HepG2 (cell line): Measurements from ENCODE around the gene RRP9. TPM values are rescaled to one million over a fixed set of nuclear protein-coding genes. Genes with fewer than 3 reads are reported as not detected.
A peak's percentile ranks its signal among the peaks of the same experiment; 100 is the strongest.

Source experiments
- ATAC-seq: fragments of 200-7000 bp; cut with Tn5 transposase; 3 replicates; pipeline ENCODE4 v1.9.1; 2020; ENCODE audit warnings: mild to moderate bottlenecking, moderate library complexity
- BruUV-seq: library from RNA; stranded (reverse); fragments of 400-500 nt; replicated peaks from 2 replicates; lab custom pipeline; 2021; lab: Mats Ljungman, UMichigan
- CTCF ChIA-PET: fragments of 300-600 bp; formaldehyde crosslinking; extraction: SDS; loops from one replicate; lab custom pipeline; 2021; ENCODE audit warnings: low total read pairs, inconsistent platforms, low intra/inter-chr PET ratio; lab: Yijun Ruan, JAX
- POLR2A ChIA-PET: fragments of 350-600 bp; sonication (Branson Sonifier 250); formaldehyde crosslinking; loops from one replicate; lab custom pipeline; 2020; ENCODE audit warnings: antibody characterized with exemption, inconsistent platforms; lab: Yijun Ruan, JAX
- DNase-seq: peaks from one replicate; pipeline ENCODE4 v3.0.0-alpha.2; 2015; ENCODE audit warnings: low spot score
- FAIRE-seq: peaks from 3 replicates; lab custom pipeline; 2011; peaks lifted over from hg19 to GRCh38; lab: Jason Lieb, UNC
- H2AFZ ChIP-seq: one replicate; pipeline ENCODE4 v1.6.1; 2011; ENCODE audit warnings: low read length, inconsistent platforms
- H3K27ac ChIP-seq: fragments of 300-600 bp; 3 replicates; pipeline ENCODE4 v1.8.0; 2011; ENCODE audit warnings: mixed run types, mild to moderate bottlenecking, mixed read lengths, low read length, inconsistent platforms; ENCODE audit not compliant: insufficient read depth; ENCODE audit errors: extremely low read length
- H3K27me3 ChIP-seq, 2 experiments: fragments of 200-600 bp in 1 of 2; 2 replicates in 1 of 2; 3 replicates in 1 of 2; pipeline versions ENCODE4 v1.6.0 to v1.8.0; 2011; ENCODE audit warnings: low read length in 2 of 2, mild to moderate bottlenecking in 2 of 2, moderate library complexity in 2 of 2, inconsistent platforms in 1 of 2; ENCODE audit not compliant: insufficient read depth in 2 of 2, control insufficient read depth in 1 of 2
- H3K36me3 ChIP-seq, 2 experiments: fragments of 200-600 bp in 1 of 2; replicated peaks in 1 of 2; 2 replicates in 1 of 2; 3 replicates in 1 of 2; pipeline versions ENCODE4 v1.5.1 to v1.8.0; 2011; ENCODE audit warnings: low read length in 2 of 2, inconsistent platforms in 1 of 2; ENCODE audit not compliant: insufficient read depth in 2 of 2, control insufficient read depth in 1 of 2
- H3K4me1 ChIP-seq: 2 replicates; pipeline ENCODE4 v1.5.1; 2012; ENCODE audit warnings: low read length, inconsistent platforms; ENCODE audit not compliant: insufficient read depth
- H3K4me2 ChIP-seq: 2 replicates; pipeline ENCODE4 v1.6.0; 2011; ENCODE audit warnings: low read depth, low read length, inconsistent platforms
- H3K4me3 ChIP-seq, 3 experiments: fragments of 200-600 bp in 1 of 3; sonication (generic), shearing (Covaris generic) in 1 of 3; replicated peaks in 1 of 3; 2 replicates each; pipeline ENCODE4 v1.5.1; 2011 to 2016; ENCODE audit warnings: low read length in 3 of 3, inconsistent platforms in 2 of 3, low read depth in 2 of 3, mild to moderate bottlenecking in 2 of 3, control low read depth in 1 of 3, mixed read lengths in 1 of 3; ENCODE audit not compliant: insufficient read depth in 1 of 3
- H3K79me2 ChIP-seq: one replicate; pipeline ENCODE4 v1.6.1; 2011; ENCODE audit warnings: low read length, inconsistent platforms; ENCODE audit not compliant: insufficient read depth
- H3K9ac ChIP-seq: 2 replicates; pipeline ENCODE4 v1.6.0; 2011; ENCODE audit warnings: mild to moderate bottlenecking, low read depth, low read length, inconsistent platforms; ENCODE audit not compliant: insufficient read depth
- H3K9me3 ChIP-seq: 2 replicates; pipeline ENCODE4 v1.5.1; 2012; ENCODE audit warnings: mild to moderate bottlenecking, low read length
- H4K20me1 ChIP-seq: 2 replicates; pipeline ENCODE4 v1.6.0; 2011; ENCODE audit warnings: inconsistent platforms, mild to moderate bottlenecking, low read length, moderate library complexity; ENCODE audit not compliant: insufficient read depth
- HDAC6 ChIP-seq: fragments of 200-600 bp; sonication (generic); IDR thresholded peaks from 2 replicates; pipeline ENCODE4 v1.7.0; 2017; ENCODE audit warnings: mild to moderate bottlenecking, antibody characterized with exemption, low read length, low read depth
- HNF4A ChIP-seq: sonication (generic); formaldehyde crosslinking; IDR thresholded peaks from 2 replicates; pipeline ENCODE4 v1.4.0; 2020; ENCODE audit warnings: missing genetic modification reagents
- MBD4 ChIP-seq: IDR thresholded peaks from 2 replicates; pipeline ENCODE4 v1.6.1; 2012; ENCODE audit warnings: low read length, inconsistent platforms, borderline replicate concordance
- NFYC ChIP-seq: IDR thresholded peaks from 2 replicates; pipeline ENCODE4 v1.6.1; 2016; ENCODE audit warnings: missing genetic modification reagents, missing compliant biosample characterization
- RARA ChIP-seq: IDR thresholded peaks from 2 replicates; pipeline ENCODE4 v1.6.1; 2016; ENCODE audit warnings: missing genetic modification reagents, missing compliant biosample characterization
- TFDP1 ChIP-seq: IDR thresholded peaks from 2 replicates; pipeline ENCODE4 v1.6.1; 2016; ENCODE audit warnings: missing compliant biosample characterization, missing genetic modification reagents, borderline replicate concordance
- ZBTB40 ChIP-seq, 2 experiments: fragments of 450-650 bp in 1 of 2; sonication (generic) in 1 of 2; formaldehyde crosslinking in 1 of 2; IDR thresholded peaks; 2 replicates each; pipeline versions ENCODE4 v1.6.1 to v1.8.0; 2016 to 2022; ENCODE audit warnings: antibody characterized with exemption in 1 of 2, mild to moderate bottlenecking in 1 of 2, missing genetic modification reagents in 1 of 2
- ZNF383 ChIP-seq: sonication (generic); formaldehyde crosslinking; IDR thresholded peaks from 2 replicates; pipeline ENCODE4 v1.4.0; 2020; ENCODE audit warnings: missing genetic modification reagents, mild to moderate bottlenecking, borderline replicate concordance
- ZNF883 ChIP-seq: sonication (generic); formaldehyde crosslinking; IDR thresholded peaks from 2 replicates; pipeline ENCODE4 v1.5.1; 2020; ENCODE audit warnings: mild to moderate bottlenecking, missing genetic modification reagents; ENCODE audit errors: not compliant biosample characterization
- ZSCAN12 ChIP-seq: sonication (generic); formaldehyde crosslinking; IDR thresholded peaks from 2 replicates; pipeline ENCODE4 v1.9.0; 2021; ENCODE audit warnings: mild to moderate bottlenecking, missing genetic modification reagents
- WGBS: methylation state at CpG from one replicate; pipeline ENCODE4 v1.1.6; 2017; ENCODE audit warnings: low lambda C conversion rate; 5-methylcytosine and 5-hydroxymethylcytosine counted together
- in situ Hi-C: cut with HindIII; loops from 2 replicates; pipeline ENCODE4 v1.10.0; 2017; ENCODE audit warnings: low pct_unique_long_range_greater_than_20kb; ENCODE audit not compliant: extremely low pct_ligation_motif_present
- intact Hi-C: fragments of 100-400 bp; cut with micrococcal nuclease; formaldehyde crosslinking; loops from one replicate; pipeline ENCODE4 v1.10.0; 2022; ENCODE audit not compliant: unreplicated experiment
- polyA plus RNA-seq, 8 experiments: library from polyadenylated mRNA; depleted of rRNA in 3 of 8; stranded (reverse) in 7 of 8; unstranded in 1 of 8; fragments of >200 nt; fragmentation: Illumina TruSeq in 4 of 8; extraction: Trizol in 4 of 8; gene quantifications; 2 replicates each; pipeline versions ENCODE4 v1.2.1 to v1.2.3, GENCODE V29; 2011 to 2016; ENCODE audit warnings: low read depth in 4 of 8, missing spikeins in 1 of 8, mixed read lengths in 1 of 8; ENCODE audit not compliant: insufficient read depth in 1 of 8
- total RNA-seq, 5 experiments: library from RNA; depleted of rRNA; stranded (reverse); fragments of >200 nt; fragmentation: Illumina TruSeq; extraction: Trizol; gene quantifications; 2 replicates each; pipeline ENCODE4 v1.2.3, GENCODE V29; 2016; ENCODE audit warnings: low read depth in 1 of 5

RRP9 gene
- total and polyA plus RNA-seq, 2 of the 13 experiments (the other 11 are each of a cell fraction or from before 2014, with no cell fraction given), result 14.8 to 44.0 TPM

GRCh38 chr3:51987568-51987967, 45.9 kb upstream of the RRP9 start (continued):
- TF ChIP-seq TFDP1 (CRISPR knock-in tag) (no peak), ZNF883 (CRISPR knock-in tag) (no peak), HNF4A (CRISPR knock-in tag) (no peak)

GRCh38 chr3:51986010-51986947, 44.6 kb upstream of the RRP9 start:
- intact Hi-C loops (no loop called here), in situ Hi-C loops (no loop called here)
- POLR2A ChIA-PET, result interaction anchor here (1.3 to 4.4 kb wide), 4 partner anchors 10 to 45 kb away, joined by 5 to 114 read pairs (median 12); partner anchors contain the start of genes ABHD14A, ABHD14B, PARP3 and RPL29
- 61% methylated on average over 7 of the region's 12 CpGs for WGBS
- H3K27me3 ChIP-seq, result no peaks in the 10 kb centered on the region
- no peak for ATAC-seq
- H3K9me3 ChIP-seq, result no peaks in the 10 kb centered on the region
- peaks cover 0 to 1% of the 10 kb centered on the region in 2 experiments; a peak in 1 of 5 replicates for H3K36me3 ChIP-seq
- H3K4me1 ChIP-seq, result peaks cover 45% of the 10 kb centered on the region
- peaks cover 17% of the 10 kb centered on the region for H3K79me2 ChIP-seq
- H3K4me3 ChIP-seq, result peak overlapping the region in 1 of 3 experiments; percentile 10; a peak in 1 of 6 replicates
- no TSS peak for BruUV-seq
- H3K4me2 ChIP-seq, result peak overlapping the region; percentile 98
- 0 out of 2 replicates have a peak overlapping the region, but pooled peaks have one; percentile 10 for H3K9ac ChIP-seq
- DNase-seq, result no peak
- no peak overlapping the region for H2AFZ ChIP-seq
- no peaks in the 10 kb centered on the region for H4K20me1 ChIP-seq
- peak overlapping the region; percentile 19 for H3K27ac ChIP-seq
- CTCF ChIA-PET, result no interaction called here
- FAIRE-seq, result no peak
- TF ChIP-seq ZSCAN12 (CRISPR knock-in tag) (no peak), RARA (CRISPR knock-in tag) (no peak), NFYC (CRISPR knock-in tag) (no peak), MBD4 (no peak), HDAC6 (no peak), ZBTB40 (IDR thresholded peaks at IDR 0.05) (no peak), ZBTB40 (CRISPR knock-in tag; IDR thresholded peaks at IDR 0.05) (no peak), HNF4A (CRISPR knock-in tag) (peak; percentile 77), ZNF383 (CRISPR knock-in tag) (no peak)
